Loucy (cell line): ENCODE data around the gene RPL36AL.

Experiments
- CTCF ChIP-seq: fragments of 200-600 bp; sonication (generic); conservative IDR thresholded peaks from 2 replicates; pipeline ENCODE4 v1.5.1; 2014; ENCODE audit warnings: mild to moderate bottlenecking, antibody characterized with exemption, low read length
- EZH2phosphoT487 ChIP-seq: fragments of 200-600 bp; IDR thresholded peaks from 2 replicates; pipeline ENCODE4 v1.6.1; 2018; ENCODE audit warnings: antibody characterized with exemption, mild to moderate bottlenecking, moderate library complexity, borderline replicate concordance

- TF ChIP-seq CTCF = no peak
- no peak for TF ChIP-seq EZH2phosphoT487
Measured at GRCh38 chr14:49615776-49616175, 4.7 kb downstream of the RPL36AL start.
